HCT116 (cell line): ENCODE results near the gene HOXC12. TPM values are rescaled to one million over a fixed set of nuclear protein-coding genes. Genes with fewer than 3 reads are reported as not detected.

ENCODE experiments used
- ATAC-seq: fragments of 200-7000 bp; cut with Tn5 transposase; 2 replicates; pipeline ENCODE4 v1.9.1; 2020; ENCODE audit warnings: mild to moderate bottlenecking, moderate library complexity
- BruUV-seq: library from RNA; stranded (reverse); fragments of 400-500 nt; replicated peaks from 2 replicates; lab custom pipeline; 2021; lab: Mats Ljungman, UMichigan
- CTCF ChIA-PET: fragments of 300-600 bp; sonication (Branson Sonifier 250); formaldehyde crosslinking; loops from one replicate; lab custom pipeline; 2021; ENCODE audit warnings: antibody characterized with exemption; lab: Charles Lee
- POLR2A ChIA-PET: fragments of 300-600, 350-600 bp; sonication (Branson Sonifier 250); formaldehyde crosslinking; loops from one replicate; lab custom pipeline; 2021; ENCODE audit warnings: antibody characterized with exemption; lab: Charles Lee
- RAD21 ChIA-PET, 2 experiments: fragments of 300-600 bp; sonication (Branson Sonifier 250); formaldehyde crosslinking; loops; one replicate each; lab custom pipeline; 2023; ENCODE audit warnings: low total read pairs in 2 of 2; ENCODE audit not compliant: uncharacterized antibody in 2 of 2, unreplicated experiment in 2 of 2, low non-redundant PET in 1 of 2; lab: Charles Lee
- DNase-seq: peaks from one replicate; pipeline ENCODE4 v3.0.0-alpha.2; 2010; ENCODE audit warnings: low read depth, low spot score
- H2AFZ ChIP-seq: fragments of 200-600 bp; shearing (Covaris generic), sonication (generic); 2 replicates; pipeline ENCODE4 v1.6.1; 2017; ENCODE audit warnings: low read depth, mixed run types, mixed read lengths, antibody characterized with exemption, low read length; ENCODE audit not compliant: poor library complexity, severe bottlenecking
- H3K27ac ChIP-seq: 2 replicates; pipeline ENCODE4 v1.5.1; 2012; ENCODE audit warnings: low read depth, low read length
- H3K27me3 ChIP-seq: fragments of 200-600 bp; sonication (generic); 2 replicates; pipeline ENCODE4 v1.6.1; 2016; ENCODE audit warnings: mixed run types, low read length, mixed read lengths; ENCODE audit not compliant: insufficient read depth
- H3K36me3 ChIP-seq, 2 experiments: fragments of 200-500 bp in 1 of 2; fragments of 200-600 bp in 1 of 2; sonication (Bioruptor generic) in 1 of 2; sonication (generic) in 1 of 2; 2 replicates each; pipeline versions ENCODE4 v1.5.1 to v1.6.1; 2014 to 2016; ENCODE audit warnings: low read length in 2 of 2, inconsistent platforms in 1 of 2, mixed read lengths in 1 of 2, mixed run types in 1 of 2; ENCODE audit not compliant: insufficient read depth in 2 of 2, control insufficient read depth in 1 of 2
- H3K4me1 ChIP-seq, 2 experiments: fragments of 200-600 bp in 1 of 2; sonication (generic) in 1 of 2; 2 replicates each; pipeline versions ENCODE4 v1.5.1 to v1.6.1; 2012 to 2017; ENCODE audit warnings: low read length in 2 of 2, inconsistent platforms in 1 of 2, mild to moderate bottlenecking in 1 of 2, mixed read lengths in 1 of 2, mixed run types in 1 of 2, moderate library complexity in 1 of 2; ENCODE audit not compliant: insufficient read depth in 2 of 2, control insufficient read depth in 1 of 2
- H3K4me2 ChIP-seq: fragments of 200-600 bp; sonication (generic); 2 replicates; pipeline ENCODE4 v1.6.1; 2017; ENCODE audit warnings: mixed run types, low read length, mixed read lengths
- H3K4me3 ChIP-seq, 2 experiments: fragments of 200-600 bp in 1 of 2; sonication (generic) in 1 of 2; replicated peaks in 1 of 2; 2 replicates each; pipeline ENCODE4 v1.5.1; 2011 to 2016; ENCODE audit warnings: low read length in 2 of 2, control low read depth in 1 of 2, low read depth in 1 of 2, mild to moderate bottlenecking in 1 of 2, mixed read lengths in 1 of 2, mixed run types in 1 of 2
- H3K79me2 ChIP-seq: fragments of 200-600 bp; sonication (generic); 2 replicates; pipeline ENCODE4 v1.6.1; 2017; ENCODE audit warnings: mild to moderate bottlenecking, mixed run types, low read length, moderate library complexity, mixed read lengths; ENCODE audit not compliant: insufficient read depth
- H3K9ac ChIP-seq: fragments of 200-600 bp; sonication (generic); 2 replicates; pipeline ENCODE4 v1.6.1; 2016; ENCODE audit warnings: low read length, mixed read lengths
- H3K9me2 ChIP-seq: fragments of 200-600 bp; sonication (generic), shearing (Covaris generic); 2 replicates; pipeline ENCODE4 v1.6.1; 2017; ENCODE audit warnings: mixed run types, mild to moderate bottlenecking, moderate library complexity; ENCODE audit not compliant: insufficient read depth
- H3K9me3 ChIP-seq, 2 experiments: fragments of 200-500 bp in 1 of 2; fragments of 200-600 bp in 1 of 2; sonication (Bioruptor generic) in 1 of 2; sonication (generic) in 1 of 2; 2 replicates each; pipeline ENCODE4 v1.6.1; 2014 to 2017; ENCODE audit warnings: low read length in 2 of 2, mixed read lengths in 2 of 2, inconsistent platforms in 1 of 2, low read depth in 1 of 2, mild to moderate bottlenecking in 1 of 2, mixed run types in 1 of 2, moderate library complexity in 1 of 2; ENCODE audit not compliant: control insufficient read depth in 1 of 2, insufficient read depth in 1 of 2
- H4K20me1 ChIP-seq: fragments of 200-600 bp; sonication (generic), shearing (Covaris generic); 2 replicates; pipeline ENCODE4 v1.6.1; 2017; ENCODE audit warnings: mixed run types, mild to moderate bottlenecking, moderate library complexity; ENCODE audit not compliant: insufficient read depth
- ATF3 ChIP-seq: IDR thresholded peaks from 2 replicates; pipeline ENCODE4 v1.6.1; 2012
- CTCF ChIP-seq, 3 experiments: fragments of 200-600 bp in 1 of 3; sonication (generic) in 1 of 3; IDR thresholded peaks in 2 of 3; conservative IDR thresholded peaks in 1 of 3; 2 replicates each; pipeline ENCODE4 v1.5.1; 2012 to 2017; ENCODE audit warnings: low read depth in 2 of 3, low read length in 2 of 3, antibody characterized with exemption in 1 of 3, borderline replicate concordance in 1 of 3, control low read depth in 1 of 3, mild to moderate bottlenecking in 1 of 3, mixed read lengths in 1 of 3, mixed run types in 1 of 3, moderate library complexity in 1 of 3; ENCODE audit not compliant: insufficient read depth in 1 of 3
- EGR1 ChIP-seq: IDR thresholded peaks from 2 replicates; pipeline ENCODE4 v1.6.1; 2012; ENCODE audit warnings: low read depth
- ELF1 ChIP-seq: IDR thresholded peaks from 2 replicates; pipeline ENCODE4 v1.6.1; 2012; ENCODE audit warnings: low read depth, borderline replicate concordance
- JUND ChIP-seq: IDR thresholded peaks from 2 replicates; pipeline ENCODE4 v1.6.1; 2012
- MAX ChIP-seq: IDR thresholded peaks from 2 replicates; pipeline ENCODE4 v1.6.1; 2012
- POLR2AphosphoS5 ChIP-seq: IDR thresholded peaks from 2 replicates; pipeline ENCODE4 v1.6.1; 2011; ENCODE audit warnings: mild to moderate bottlenecking, low read depth, low read length, moderate library complexity
- REST ChIP-seq: IDR thresholded peaks from 2 replicates; pipeline ENCODE4 v1.6.1; 2012; ENCODE audit warnings: low read depth
- SIN3A ChIP-seq: IDR thresholded peaks from 2 replicates; pipeline ENCODE4 v1.6.1; 2012; ENCODE audit warnings: low read depth
- SRF ChIP-seq: IDR thresholded peaks from 2 replicates; pipeline ENCODE4 v1.6.1; 2012; ENCODE audit warnings: low read depth
- ZFX ChIP-seq: fragments of 450-650 bp; IDR thresholded peaks from 2 replicates; pipeline ENCODE4 v1.6.1; 2017
- ZNF274 ChIP-seq: fragments of 200-500 bp; sonication (Bioruptor generic); IDR thresholded peaks from 2 replicates; pipeline ENCODE4 v1.6.1; 2014; ENCODE audit warnings: mild to moderate bottlenecking, low read depth, low read length, inconsistent platforms
- intact Hi-C: fragments of 100-400 bp; cut with micrococcal nuclease; formaldehyde crosslinking; loops from 2 replicates; pipeline ENCODE4 v1.10.0; 2022
- total RNA-seq: library from RNA; stranded (reverse); gene quantifications from one replicate; pipeline ENCODE4 v1.2.1, GENCODE V29; 2021; ENCODE audit not compliant: unreplicated experiment

Gene HOXC12
- total RNA-seq, 1 experiment from 2014 or later, result not detected

GRCh38 chr12:53980802-53981496 is 26.2 kb downstream of the HOXC12 start:
- no peak overlapping the region for H2AFZ ChIP-seq
- no peaks in the 10 kb centered on the region for H3K79me2 ChIP-seq
- no peaks in the 10 kb centered on the region for H3K27me3 ChIP-seq
- intact Hi-C loops, result no loop called here
- H4K20me1 ChIP-seq, result no peaks in the 10 kb centered on the region
- ChIA-PET RAD21 (no interaction called here), POLR2A (no interaction called here)
- H3K27ac ChIP-seq, result no peak overlapping the region
- no peak overlapping the region for H3K4me2 ChIP-seq
- H3K4me1 ChIP-seq, result peaks cover 0 to 6% of the 10 kb centered on the region in 2 experiments; a peak in 2 of 4 replicates
- no peak overlapping the region for H3K4me3 ChIP-seq
- H3K9ac ChIP-seq, result no peak overlapping the region
- H3K9me3 ChIP-seq, result no peaks in the 10 kb centered on the region
- BruUV-seq, result no TSS peak
- no peak for TF ChIP-seq MAX
- TF ChIP-seq SRF, result no peak
- no peak for TF ChIP-seq ZFX
- TF ChIP-seq, all 23 proteins: peak for 0
- H3K9me2 ChIP-seq, result no peaks in the 10 kb centered on the region
- no peaks in the 10 kb centered on the region for H3K36me3 ChIP-seq
- CTCF ChIA-PET, result no interaction called here
- ATAC-seq, result no peak
- DNase-seq, result no peak

- no TSS peak for BruUV-seq
- Histone ChIP-seq H3K4me2 (no peak overlapping the region), H3K27ac (no peak overlapping the region), H4K20me1 (no peaks in the 10 kb centered on the region), H2AFZ (no peak overlapping the region), H3K79me2 (no peaks in the 10 kb centered on the region), H3K27me3 (no peaks in the 10 kb centered on the region), H3K9me2 (no peaks in the 10 kb centered on the region), H3K9me3 (no peaks in the 10 kb centered on the region), H3K4me1 (peaks cover 0 to 6% of the 10 kb centered on the region in 2 experiments; a peak in 2 of 4 replicates), H3K4me3 (no peak overlapping the region), H3K9ac (no peak overlapping the region), H3K36me3 (no peaks in the 10 kb centered on the region)
- RAD21 ChIA-PET, result no interaction called here
- CTCF ChIA-PET, result no interaction called here
- intact Hi-C loops, result no loop called here
- ATAC-seq (no peak), DNase-seq (no peak)
- POLR2A ChIA-PET, result no interaction called here
- TF ChIP-seq CTCF (IDR thresholded peaks at IDR 0.05 in 2 of 3, conservative IDR thresholded peaks at IDR 0.05 in 1 of 3; ENCODE audit: borderline replicate concordance in 1 of 3, insufficient read depth in 1 of 3, low read depth in 2 of 3, low read length in 2 of 3), result no peak
- TF ChIP-seq ELF1, result no peak
- no peak for TF ChIP-seq REST
- no peak for TF ChIP-seq ZFX
- TF ChIP-seq EGR1, result no peak
- no peak for TF ChIP-seq JUND
- no peak for TF ChIP-seq SIN3A
- no peak for TF ChIP-seq POLR2AphosphoS5
- TF ChIP-seq ZNF274, result no peak
- TF ChIP-seq ATF3, result no peak
Measured at GRCh38 chr12:53981634-53982565, 27.2 kb downstream of the HOXC12 start.
